Panc1 (cell line): Measurements from ENCODE around the gene PLIN1. TPM values are rescaled to one million over a fixed set of nuclear protein-coding genes. Genes with fewer than 3 reads are reported as not detected.

Experiments used
- ATAC-seq: fragments of 200-7000 bp; cut with Tn5 transposase; 2 replicates; pipeline ENCODE4 v1.9.1; 2020; ENCODE audit warnings: mild to moderate bottlenecking, moderate library complexity
- BruUV-seq: library from RNA; stranded (reverse); fragments of 400-500 nt; replicated peaks from 2 replicates; lab custom pipeline; 2021; lab: Mats Ljungman, UMichigan
- CTCF ChIA-PET: fragments of 300-600 bp; sonication (Branson Sonifier 250); formaldehyde crosslinking; loops from one replicate; lab custom pipeline; 2022; ENCODE audit warnings: antibody characterized with exemption; lab: Charles Lee
- POLR2A ChIA-PET: fragments of 300-600 bp; sonication (Branson Sonifier 250); formaldehyde crosslinking; loops from one replicate; lab custom pipeline; 2022; ENCODE audit warnings: antibody characterized with exemption; lab: Charles Lee
- DNase-seq: peaks from one replicate; pipeline ENCODE4 v3.0.0-alpha.2; 2010; ENCODE audit warnings: low read depth, low spot score
- H3K27ac ChIP-seq: 2 replicates; pipeline ENCODE4 v1.5.1; 2011; ENCODE audit warnings: mild to moderate bottlenecking, low read length, inconsistent platforms
- H3K27me3 ChIP-seq: fragments of 200-500 bp; sonication (Bioruptor generic); 2 replicates; pipeline ENCODE4 v1.6.0; 2014; ENCODE audit warnings: low read length, inconsistent platforms; ENCODE audit not compliant: control insufficient read depth, insufficient read depth
- H3K36me3 ChIP-seq: fragments of 200-500 bp; sonication (Bioruptor generic); 2 replicates; pipeline ENCODE4 v1.5.1; 2014; ENCODE audit warnings: inconsistent platforms, mild to moderate bottlenecking, low read length, moderate library complexity; ENCODE audit not compliant: control insufficient read depth, insufficient read depth
- H3K4me1 ChIP-seq: 2 replicates; pipeline ENCODE4 v1.5.1; 2011; ENCODE audit warnings: inconsistent platforms, mild to moderate bottlenecking, low read length, moderate library complexity; ENCODE audit not compliant: control insufficient read depth, insufficient read depth
- H3K4me3 ChIP-seq, 2 experiments: 2 replicates each; pipeline ENCODE4 v1.5.1; 2011 to 2012; ENCODE audit warnings: low read depth in 2 of 2, low read length in 2 of 2, mild to moderate bottlenecking in 2 of 2, inconsistent platforms in 1 of 2, moderate library complexity in 1 of 2
- H3K9me3 ChIP-seq: fragments of 200-500 bp; sonication (Bioruptor generic); 2 replicates; pipeline ENCODE4 v1.5.1; 2014; ENCODE audit warnings: low read depth, mild to moderate bottlenecking, inconsistent platforms, low read length, moderate library complexity; ENCODE audit not compliant: control insufficient read depth, insufficient read depth
- CTCF ChIP-seq: fragments of 450-650 bp; IDR thresholded peaks from 2 replicates; pipeline ENCODE4 v1.5.1; 2017; ENCODE audit warnings: mild to moderate bottlenecking
- POLR2AphosphoS5 ChIP-seq: IDR thresholded peaks from 2 replicates; pipeline ENCODE4 v1.6.1; 2012; ENCODE audit warnings: mild to moderate bottlenecking, low read depth, low read length, moderate library complexity
- REST ChIP-seq, 2 experiments: IDR thresholded peaks; 2 replicates each; pipeline ENCODE4 v1.6.1; 2011 to 2012; ENCODE audit warnings: low read depth in 2 of 2, control low read depth in 1 of 2, low read length in 1 of 2, mild to moderate bottlenecking in 1 of 2, moderate library complexity in 1 of 2; ENCODE audit not compliant: insufficient read depth in 1 of 2
- SIN3A ChIP-seq: IDR thresholded peaks from 2 replicates; pipeline ENCODE4 v1.6.1; 2012; ENCODE audit warnings: low read depth, mild to moderate bottlenecking, low read length, moderate library complexity, borderline replicate concordance; ENCODE audit not compliant: insufficient read depth
- TCF7L2 ChIP-seq: IDR thresholded peaks from 2 replicates; pipeline ENCODE4 v1.6.1; 2011; ENCODE audit warnings: mild to moderate bottlenecking, low read depth, low read length, inconsistent platforms
- in situ Hi-C: cut with HindIII; loops from 2 replicates; pipeline ENCODE4 v1.10.0; 2016; ENCODE audit warnings: low sequenced_read_pairs, low pct_unique_long_range_greater_than_20kb
- intact Hi-C: fragments of 100-400 bp; cut with micrococcal nuclease; formaldehyde crosslinking; loops from one replicate; pipeline ENCODE4 v1.10.0; 2022; ENCODE audit not compliant: unreplicated experiment
- total RNA-seq: library from RNA; stranded (reverse); gene quantifications from one replicate; pipeline ENCODE4 v1.2.1, GENCODE V29; 2021; ENCODE audit not compliant: unreplicated experiment

The PLIN1 gene
- total RNA-seq, 1 experiment from 2014 or later, result 0.44 TPM

GRCh38 chr15:89677381-89677780 lies 1.8 kb downstream of the PLIN1 start:
- in situ Hi-C loops, result no loop called here

DNA sequence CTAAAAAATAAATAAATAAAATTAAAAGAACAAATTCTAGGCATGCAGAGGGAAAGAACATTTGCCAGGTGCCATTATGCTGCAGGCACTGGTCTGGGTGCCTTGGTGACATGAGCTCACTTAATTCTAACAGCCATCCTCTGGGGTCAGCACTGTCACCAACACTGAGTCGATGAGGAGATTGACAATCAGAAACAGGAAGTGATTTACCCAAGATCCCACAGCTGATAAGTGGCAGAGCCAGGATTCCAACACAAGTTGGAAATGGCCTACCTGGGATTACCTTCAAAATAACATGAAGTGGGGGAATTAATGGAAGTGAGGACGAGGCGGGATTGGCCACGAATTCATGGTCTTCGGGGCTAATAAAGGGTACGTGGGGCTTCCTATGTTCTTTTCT lies 3.6 kb downstream of the PLIN1 start:
- intact Hi-C loops, result no loop called here
- Histone ChIP-seq H3K9me3 (no peaks in the 10 kb centered on the region), H3K27me3 (no peaks in the 10 kb centered on the region), H3K27ac (no peak overlapping the region), H3K4me3 (no peak overlapping the region), H3K4me1 (peaks cover 6% of the 10 kb centered on the region; the same call in 1 of the 2 replicates), H3K36me3 (no peaks in the 10 kb centered on the region)
- in situ Hi-C loops, result no loop called here
- DNase-seq, result no peak
- no peak for TF ChIP-seq REST (IDR thresholded peaks at IDR 0.05; ENCODE audit: insufficient read depth in 1 of 2, low read depth in 2 of 2, low read length in 1 of 2)
- no peak for TF ChIP-seq TCF7L2
- TF ChIP-seq CTCF, result no peak
- no peak for TF ChIP-seq SIN3A
- TF ChIP-seq POLR2AphosphoS5, result no peak
- BruUV-seq, result no TSS peak
- ChIA-PET CTCF (interaction anchor here (0.6 kb wide), 2 partner anchors 28 to 258 kb away, joined by 3 to 5 read pairs; no protein-coding TSS in a partner anchor), POLR2A (interaction anchor here (0.6 kb wide), 2 partner anchors 9 to 216 kb away, joined by 4 to 5 read pairs; no protein-coding TSS in a partner anchor)
- no peak for ATAC-seq

More at GRCh38 chr15:89677381-89677780, 1.8 kb downstream of the PLIN1 start:
- DNase-seq (no peak), ATAC-seq (no peak)
- Histone ChIP-seq H3K27me3 (no peaks in the 10 kb centered on the region), H3K4me3 (no peak overlapping the region), H3K9me3 (no peaks in the 10 kb centered on the region), H3K36me3 (no peaks in the 10 kb centered on the region), H3K27ac (no peak overlapping the region), H3K4me1 (peaks cover 9% of the 10 kb centered on the region; the same call in 1 of the 2 replicates)
- no peak for TF ChIP-seq TCF7L2
- no peak for TF ChIP-seq CTCF
- TF ChIP-seq SIN3A, result no peak
- TF ChIP-seq REST (IDR thresholded peaks at IDR 0.05; ENCODE audit: insufficient read depth in 1 of 2, low read depth in 2 of 2, low read length in 1 of 2), result no peak
- TF ChIP-seq POLR2AphosphoS5, result no peak
- BruUV-seq, result no TSS peak
- CTCF ChIA-PET, result interaction anchor here (0.7 kb wide), 1 partner anchor 38 kb away, joined by 5 read pairs; no protein-coding TSS in a partner anchor
- POLR2A ChIA-PET, result no interaction called here
- intact Hi-C loops, result no loop called here
